Mesenchymal stem cell (in vitro differentiated cells and primary cell): ENCODE measurements around the gene CUX1.

Experiments
- DNase-seq: peaks from one replicate; pipeline ENCODE4 v3.0.0-alpha.2; 2013
- H2AFZ ChIP-seq: one replicate; pipeline ENCODE4 v1.6.1; 2013; ENCODE audit warnings: low read depth, mild to moderate bottlenecking, control low read depth, inconsistent platforms, low read length, moderate library complexity
- H2AK5ac ChIP-seq: 2 replicates; pipeline ENCODE4 v1.6.1; 2013; ENCODE audit warnings: low read length, moderate library complexity, mild to moderate bottlenecking, inconsistent platforms; ENCODE audit not compliant: severe bottlenecking
- H2BK120ac ChIP-seq: one replicate; pipeline ENCODE4 v1.6.1; 2013; ENCODE audit warnings: low read depth, mild to moderate bottlenecking, inconsistent platforms, low read length, moderate library complexity
- H2BK12ac ChIP-seq, 2 experiments: one replicate each; pipeline ENCODE4 v1.6.1; 2013; ENCODE audit warnings: inconsistent platforms in 2 of 2, low read length in 2 of 2, mild to moderate bottlenecking in 2 of 2, moderate library complexity in 2 of 2, control low read depth in 1 of 2
- H2BK15ac ChIP-seq: one replicate; pipeline ENCODE4 v1.6.1; 2013; ENCODE audit warnings: mild to moderate bottlenecking, low read depth, inconsistent platforms; ENCODE audit not compliant: poor library complexity, severe bottlenecking
- H2BK5ac ChIP-seq: 2 replicates; pipeline ENCODE4 v1.6.1; 2013; ENCODE audit warnings: low read depth, mild to moderate bottlenecking, low read length, control low read depth, inconsistent platforms; ENCODE audit not compliant: poor library complexity, severe bottlenecking
- H3K14ac ChIP-seq, 2 experiments: one replicate each; pipeline ENCODE4 v1.6.1; 2013; ENCODE audit warnings: inconsistent platforms in 2 of 2, low read length in 2 of 2, control low read depth in 1 of 2, mild to moderate bottlenecking in 1 of 2, moderate library complexity in 1 of 2
- H3K18ac ChIP-seq, 2 experiments: one replicate each; pipeline ENCODE4 v1.6.1; 2013; ENCODE audit warnings: inconsistent platforms in 2 of 2, low read length in 2 of 2, control low read depth in 1 of 2, low read depth in 1 of 2, mild to moderate bottlenecking in 1 of 2
- H3K23ac ChIP-seq, 2 experiments: one replicate each; pipeline ENCODE4 v1.6.1; 2013; ENCODE audit warnings: inconsistent platforms in 2 of 2, low read length in 2 of 2, mild to moderate bottlenecking in 2 of 2, moderate library complexity in 2 of 2, control low read depth in 1 of 2
- H3K27ac ChIP-seq: 2 replicates; pipeline ENCODE4 v1.5.1; 2013; ENCODE audit warnings: mild to moderate bottlenecking, moderate library complexity, low read length, control low read depth, inconsistent platforms; ENCODE audit not compliant: poor library complexity, severe bottlenecking
- H3K27me3 ChIP-seq, 2 experiments: 2 replicates each; pipeline versions ENCODE4 v1.6.1 to v1.7.0; 2013; ENCODE audit warnings: low read length in 2 of 2, mild to moderate bottlenecking in 2 of 2, moderate library complexity in 2 of 2, control low read depth in 1 of 2, inconsistent platforms in 1 of 2; ENCODE audit not compliant: control insufficient read depth in 1 of 2, insufficient read depth in 1 of 2
- H3K36me3 ChIP-seq, 2 experiments: 2 replicates each; pipeline versions ENCODE4 v1.6.1 to v1.7.0; 2013; ENCODE audit warnings: low read length in 2 of 2, control low read depth in 1 of 2, inconsistent platforms in 1 of 2, low read depth in 1 of 2, mild to moderate bottlenecking in 1 of 2; ENCODE audit not compliant: insufficient read depth in 2 of 2, control insufficient read depth in 1 of 2
- H3K4ac ChIP-seq, 2 experiments: one replicate each; pipeline ENCODE4 v1.6.1; 2013; ENCODE audit warnings: inconsistent platforms in 2 of 2, low read length in 2 of 2, mild to moderate bottlenecking in 2 of 2, moderate library complexity in 2 of 2, control low read depth in 1 of 2, low read depth in 1 of 2
- H3K4me1 ChIP-seq: 2 replicates; pipeline ENCODE4 v1.6.1; 2013; ENCODE audit warnings: low read depth, low read length, control low read depth; ENCODE audit not compliant: control insufficient read depth, insufficient read depth
- H3K4me2 ChIP-seq: 2 replicates; pipeline ENCODE4 v1.6.1; 2013; ENCODE audit warnings: low read length, mild to moderate bottlenecking, inconsistent platforms; ENCODE audit not compliant: poor library complexity, severe bottlenecking
- H3K4me3 ChIP-seq, 2 experiments: 2 replicates each; pipeline versions ENCODE4 v1.5.1 to v1.7.0; 2013; ENCODE audit warnings: low read length in 2 of 2, mild to moderate bottlenecking in 2 of 2, control low read depth in 1 of 2, low read depth in 1 of 2; ENCODE audit not compliant: insufficient read depth in 1 of 2
- H3K79me1 ChIP-seq: replicated peaks from 2 replicates; pipeline ENCODE4 v1.6.1; 2013; ENCODE audit warnings: mild to moderate bottlenecking, control low read depth, low read length, inconsistent platforms; ENCODE audit not compliant: poor library complexity, severe bottlenecking
- H3K9ac ChIP-seq: 2 replicates; pipeline ENCODE4 v1.7.0; 2013; ENCODE audit warnings: mild to moderate bottlenecking, low read length, moderate library complexity
- H3K9me3 ChIP-seq: 2 replicates; pipeline ENCODE4 v1.7.0; 2013; ENCODE audit warnings: mild to moderate bottlenecking, low read length; ENCODE audit not compliant: control insufficient read depth
- H4K8ac ChIP-seq: one replicate; pipeline ENCODE4 v1.6.1; 2013; ENCODE audit warnings: inconsistent platforms, mild to moderate bottlenecking, low read length, moderate library complexity
- H4K91ac ChIP-seq: one replicate; pipeline ENCODE4 v1.6.1; 2013; ENCODE audit warnings: mild to moderate bottlenecking, low read length, inconsistent platforms
- WGBS: methylation state at CpG from one replicate; pipeline ENCODE4 v1.1.7; 2013; ENCODE audit warnings: mixed read lengths; 5-methylcytosine and 5-hydroxymethylcytosine counted together

Gene CUX1

GRCh38 chr7:101942603-101943210 is 125.3 kb downstream of the CUX1 start:
- Histone ChIP-seq H3K4ac (peak overlapping the region; percentile 13 to 71), H3K9me3 (peaks cover 2% of the 10 kb centered on the region), H3K9ac (no peak overlapping the region), H2AK5ac (peak overlapping the region; percentile 93), H3K79me1 (peaks cover 41% of the 10 kb centered on the region), H4K91ac (peak overlapping the region; percentile 9), H3K27me3 (no peaks in the 10 kb centered on the region), H3K4me1 (peaks cover 26% of the 10 kb centered on the region), H2BK5ac (no peak overlapping the region), H3K27ac (peak overlapping the region; percentile 6), H3K14ac (peak overlapping the region in 1 of 2 experiments; percentile 94), H3K4me3 (no peak overlapping the region), H2BK12ac (peak overlapping the region in 1 of 2 experiments; percentile 33), H3K18ac (peak overlapping the region; percentile 58 to 69), H3K23ac (no peak overlapping the region), H4K8ac (peak overlapping the region; percentile 71), H3K4me2 (no peak overlapping the region), H3K36me3 (peaks cover 0 to 4% of the 10 kb centered on the region in 2 experiments), H2AFZ (no peak overlapping the region), H2BK15ac (peak overlapping the region; percentile 73), H2BK120ac (peak overlapping the region; percentile 83)
- DNase-seq = no peak
- WGBS = 80% methylated on average over 13 of the region's 13 CpGs

- Histone ChIP-seq H3K79me1 (peaks cover 40% of the 10 kb centered on the region), H3K14ac (no peak overlapping the region), H3K36me3 (peaks cover 0 to 4% of the 10 kb centered on the region in 2 experiments), H3K4me3 (no peak overlapping the region), H3K9me3 (peaks cover 2% of the 10 kb centered on the region), H2BK5ac (no peak overlapping the region), H2BK12ac (peak overlapping the region in 1 of 2 experiments; percentile 38), H3K23ac (no peak overlapping the region), H3K4me2 (no peak overlapping the region), H3K4ac (no peak overlapping the region), H3K18ac (no peak overlapping the region), H3K27me3 (no peaks in the 10 kb centered on the region), H3K9ac (no peak overlapping the region), H4K8ac (no peak overlapping the region), H3K4me1 (peaks cover 27% of the 10 kb centered on the region), H2BK15ac (no peak overlapping the region), H3K27ac (no peak overlapping the region), H2AK5ac (no peak overlapping the region), H4K91ac (no peak overlapping the region), H2AFZ (no peak overlapping the region), H2BK120ac (no peak overlapping the region)
- WGBS = 91% methylated on average over 15 of the region's 15 CpGs
- no peak for DNase-seq
Observed at GRCh38 chr7:101943306-101943705, 125.9 kb downstream of the CUX1 start.

GRCh38 chr7:101943889-101944600 is 126.6 kb downstream of the CUX1 start:
- H3K27me3 ChIP-seq = no peaks in the 10 kb centered on the region
- no peak overlapping the region for H3K14ac ChIP-seq
- H3K4me1 ChIP-seq = peaks cover 27% of the 10 kb centered on the region
- no peak overlapping the region for H2AFZ ChIP-seq
- no peak overlapping the region for H2BK12ac ChIP-seq
- DNase-seq = no peak
- H4K91ac ChIP-seq = peak overlapping the region; percentile 57
- peaks cover 2% of the 10 kb centered on the region for H3K9me3 ChIP-seq
- H3K9ac ChIP-seq = no peak overlapping the region
- H2BK15ac ChIP-seq = no peak overlapping the region
- peaks cover 0 to 4% of the 10 kb centered on the region in 2 experiments for H3K36me3 ChIP-seq
- no peak overlapping the region for H3K27ac ChIP-seq
- peaks cover 43% of the 10 kb centered on the region for H3K79me1 ChIP-seq
- H2BK120ac ChIP-seq = no peak overlapping the region
- no peak overlapping the region for H3K4me3 ChIP-seq
- no peak overlapping the region for H3K23ac ChIP-seq
- 90% methylated on average over 14 of the region's 14 CpGs for WGBS
- peak overlapping the region in 1 of 2 experiments; percentile 5 for H3K18ac ChIP-seq
- peak overlapping the region; percentile 18 for H2AK5ac ChIP-seq
- H3K4me2 ChIP-seq = no peak overlapping the region
- no peak overlapping the region for H4K8ac ChIP-seq
- no peak overlapping the region for H3K4ac ChIP-seq
- no peak overlapping the region for H2BK5ac ChIP-seq

GRCh38 chr7:101944611-101945010 is 127.2 kb downstream of the CUX1 start:
- Histone ChIP-seq H3K23ac (no peak overlapping the region), H3K9me3 (no peaks in the 10 kb centered on the region), H3K36me3 (no peaks in the 10 kb centered on the region), H2BK15ac (no peak overlapping the region), H2BK5ac (no peak overlapping the region), H3K18ac (no peak overlapping the region), H3K9ac (no peak overlapping the region), H3K27me3 (no peaks in the 10 kb centered on the region), H2AFZ (no peak overlapping the region), H3K4me2 (no peak overlapping the region), H4K91ac (no peak overlapping the region), H4K8ac (no peak overlapping the region), H3K4me1 (peaks cover 27% of the 10 kb centered on the region), H2AK5ac (no peak overlapping the region), H3K79me1 (peaks cover 39% of the 10 kb centered on the region), H3K4ac (peak overlapping the region in 1 of 2 experiments; percentile 41), H3K27ac (no peak overlapping the region), H2BK120ac (no peak overlapping the region), H3K4me3 (no peak overlapping the region), H2BK12ac (no peak overlapping the region), H3K14ac (no peak overlapping the region)
- WGBS = 94% methylated on average over 9 of the region's 10 CpGs
- no peak for DNase-seq
